ENCODE results near the gene CRBN. TPM values are rescaled to one million over a fixed set of nuclear protein-coding genes. Genes with fewer than 3 reads are reported as not detected.

CRBN gene
- total and polyA plus RNA-seq, 11 donors, result 18.7 to 64.7 (median 51.7) TPM

- 22 to 26% (median 25%) methylated on average over 7 of the region's 7 CpGs for WGBS, 4 donors
- peak in 2 of 4 donors; percentile 59 to 80 for ATAC-seq
These were observed 21.2 kb upstream of the CRBN start for GRCh38 chr3:3200632-3201212.

GRCh38 chr3:3199306-3199705 lies 19.8 kb upstream of the CRBN start:
- ATAC-seq, result no peak
- intact Hi-C loops (cut with DNase I), result loop anchor here in 4 of 10 donors (5.0 to 10.0 kb wide), 3 partner anchors 798 to 1093 kb away; no protein-coding TSS in a partner anchor
- Histone ChIP-seq H3K4me3 (no peak overlapping the region), H3K36me3 (no peaks in the 10 kb centered on the region), H3K27me3 (peaks cover 0 to 3% (median 0%) of the 10 kb centered on the region in 9 donors), H3K4me1 (no peaks in the 10 kb centered on the region), H3K9me3 (no peaks in the 10 kb centered on the region), H3K27ac (no peak overlapping the region)
- 21 to 40% (median 35%) methylated on average over 2 of the region's 2 CpGs for WGBS, 4 donors
- TF ChIP-seq CTCF (IDR thresholded peaks at IDR 0.05), result no peak
- TF ChIP-seq POLR2A (IDR thresholded peaks at IDR 0.05), result no peak
- no peak for DNase-seq

More at GRCh38 chr3:3200632-3201212, 21.2 kb upstream of the CRBN start:
- Histone ChIP-seq H3K9me3 (no peaks in the 10 kb centered on the region), H3K36me3 (no peaks in the 10 kb centered on the region), H3K4me3 (no peak overlapping the region), H3K27ac (no peak overlapping the region), H3K27me3 (peaks cover 0 to 8% (median 0%) of the 10 kb centered on the region in 9 donors), H3K4me1 (no peaks in the 10 kb centered on the region)
- TF ChIP-seq POLR2A (IDR thresholded peaks at IDR 0.05), result no peak
- peak; percentile 47 to 88 (median 73) for TF ChIP-seq CTCF (IDR thresholded peaks at IDR 0.05)
- DNase-seq, result peak in 3 of 5 donors; percentile 19 to 53 (median 36)
- intact Hi-C loops (cut with DNase I), result loop anchor here (1.0 to 10.0 kb wide), 10 partner anchors 796 to 1092 kb away; no protein-coding TSS in a partner anchor

- H3K4me1 ChIP-seq, result peaks cover 0 to 6% (median 0%) of the 10 kb centered on the region in 12 donors
- peaks cover 0 to 9% (median 0%) of the 10 kb centered on the region in 9 donors for H3K27me3 ChIP-seq
- no peaks in the 10 kb centered on the region for H3K9me3 ChIP-seq
- TF ChIP-seq POLR2A (IDR thresholded peaks at IDR 0.05), result no peak
- TF ChIP-seq CTCF (IDR thresholded peaks at IDR 0.05), result peak in 8 of 12 donors; percentile 18 to 39 (median 32)
- 38 to 53% (median 45%) methylated on average over 6 of the region's 6 CpGs for WGBS, 4 donors
- DNase-seq, result no peak
- intact Hi-C loops (cut with DNase I), result loop anchor here in 4 of 10 donors (5.0 to 10.0 kb wide), 3 partner anchors 801 to 1096 kb away; no protein-coding TSS in a partner anchor
- ATAC-seq, result no peak
- H3K36me3 ChIP-seq, result no peaks in the 10 kb centered on the region
- H3K4me3 ChIP-seq, result no peak overlapping the region
- no peak overlapping the region for H3K27ac ChIP-seq
These were observed 16.8 kb upstream of the CRBN start for GRCh38 chr3:3196148-3196861.

GRCh38 chr3:3194861-3195260 lies 15.4 kb upstream of the CRBN start:
- no peak overlapping the region for H3K27ac ChIP-seq
- DNase-seq, result no peak
- intact Hi-C loops (cut with DNase I), result loop anchor here in 4 of 10 donors (5.0 to 10.0 kb wide), 3 partner anchors 802 to 1097 kb away; no protein-coding TSS in a partner anchor
- H3K4me1 ChIP-seq, result peaks cover 0 to 6% (median 0%) of the 10 kb centered on the region in 12 donors
- H3K9me3 ChIP-seq, result no peaks in the 10 kb centered on the region
- no peak for ATAC-seq
- H3K36me3 ChIP-seq, result no peaks in the 10 kb centered on the region
- TF ChIP-seq CTCF (IDR thresholded peaks at IDR 0.05), result no peak
- no peak overlapping the region for H3K4me3 ChIP-seq
- peaks cover 0 to 9% (median 0%) of the 10 kb centered on the region in 9 donors for H3K27me3 ChIP-seq
